ENCODE data around the gene ACSL3. TPM values are rescaled to one million over a fixed set of nuclear protein-coding genes. Genes with fewer than 3 reads are reported as not detected.

Gene ACSL3
- total and polyA plus RNA-seq, 2 donors (not counting 1 experiment from before 2014, with no cell fraction given): 6.7 to 46.0 TPM

- H3K27ac Mint-ChIP-seq: no peak overlapping the region
Measured at GRCh38 chr2:222869252-222869560, 8.4 kb downstream of the ACSL3 start.

GRCh38 chr2:222871291-222871690 is 10.5 kb downstream of the ACSL3 start:
- TF ChIP-seq EZH2 (IDR thresholded peaks at IDR 0.05; ENCODE audit: borderline replicate concordance, insufficient read depth, low read depth, low read length, poor library complexity, severe bottlenecking): no peak
- TF ChIP-seq, protein P1, sequence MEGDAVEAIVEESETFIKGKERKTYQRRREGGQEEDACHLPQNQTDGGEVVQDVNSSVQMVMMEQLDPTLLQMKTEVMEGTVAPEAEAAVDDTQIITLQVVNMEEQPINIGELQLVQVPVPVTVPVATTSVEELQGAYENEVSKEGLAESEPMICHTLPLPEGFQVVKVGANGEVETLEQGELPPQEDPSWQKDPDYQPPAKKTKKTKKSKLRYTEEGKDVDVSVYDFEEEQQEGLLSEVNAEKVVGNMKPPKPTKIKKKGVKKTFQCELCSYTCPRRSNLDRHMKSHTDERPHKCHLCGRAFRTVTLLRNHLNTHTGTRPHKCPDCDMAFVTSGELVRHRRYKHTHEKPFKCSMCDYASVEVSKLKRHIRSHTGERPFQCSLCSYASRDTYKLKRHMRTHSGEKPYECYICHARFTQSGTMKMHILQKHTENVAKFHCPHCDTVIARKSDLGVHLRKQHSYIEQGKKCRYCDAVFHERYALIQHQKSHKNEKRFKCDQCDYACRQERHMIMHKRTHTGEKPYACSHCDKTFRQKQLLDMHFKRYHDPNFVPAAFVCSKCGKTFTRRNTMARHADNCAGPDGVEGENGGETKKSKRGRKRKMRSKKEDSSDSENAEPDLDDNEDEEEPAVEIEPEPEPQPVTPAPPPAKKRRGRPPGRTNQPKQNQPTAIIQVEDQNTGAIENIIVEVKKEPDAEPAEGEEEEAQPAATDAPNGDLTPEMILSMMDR (IDR thresholded peaks at IDR 0.05): no peak
- DNase-seq (no peak), ATAC-seq (ENCODE audit: low read depth) (no peak)
- Histone ChIP-seq H3K27me3 (replicated peaks in 1 of 4; ENCODE audit: control extremely low read depth in 1 of 4, control insufficient read depth in 3 of 4, insufficient read depth in 4 of 4, low read length in 3 of 4) (no peaks in the 10 kb centered on the region), H4K20me1 (ENCODE audit: control insufficient read depth, insufficient read depth, low read length, poor library complexity, severe bottlenecking) (peaks cover 57% of the 10 kb centered on the region), H2AFZ (ENCODE audit: insufficient read depth, low read depth, low read length, poor library complexity, severe bottlenecking) (no peak overlapping the region), H3K9me3 (ENCODE audit: control extremely low read depth in 1 of 3, control insufficient read depth in 2 of 3, insufficient read depth in 1 of 3, low read length in 2 of 3) (no peaks in the 10 kb centered on the region), H3K36me3 (replicated peaks in 1 of 2; ENCODE audit: control extremely low read depth in 1 of 2, control insufficient read depth in 1 of 2, extremely low read depth in 1 of 2, insufficient read depth in 2 of 2, low read length in 1 of 2) (no peaks in the 10 kb centered on the region), H3K4me2 (replicated peaks; ENCODE audit: low read depth, low read length, poor library complexity, severe bottlenecking) (no peak overlapping the region), H3K27ac (ENCODE audit: low read length in 2 of 2) (no peak overlapping the region), H3K79me2 (ENCODE audit: control insufficient read depth, insufficient read depth, low read length) (peaks cover 94% of the 10 kb centered on the region), H3K9ac (ENCODE audit: low read length) (no peak overlapping the region), H3K4me3 (ENCODE audit: control extremely low read depth in 1 of 5, extremely low read depth in 1 of 5, insufficient read depth in 1 of 5, low read depth in 2 of 5, low read length in 4 of 5) (no peak overlapping the region), H3K4me1 (ENCODE audit: control insufficient read depth in 2 of 2, insufficient read depth in 2 of 2, low read length in 2 of 2) (peaks cover 6 to 17% of the 10 kb centered on the region in 2 donors)
- Mint-ChIP-seq H3K9me3 (ENCODE audit: insufficient read depth) (no peaks in the 10 kb centered on the region), H3K27me3 (no peaks in the 10 kb centered on the region), H3K27ac (no peak overlapping the region), H3K4me3 (no peak overlapping the region), H3K4me1 (peaks cover 17% of the 10 kb centered on the region)
- intact Hi-C loops (cut with micrococcal nuclease): no loop called here
- CTCF ChIA-PET: interaction anchor here (1.7 kb wide), 1 partner anchor 32 kb away, joined by 4 read pairs; no protein-coding TSS in a partner anchor
- 98% methylated on average over 5 of the region's 5 CpGs for WGBS (ENCODE audit: insufficient coverage)
- POLR2A ChIA-PET: interaction anchor here (1.1 kb wide), 1 partner anchor 10 kb away, joined by 3 read pairs; no protein-coding TSS in a partner anchor

More at GRCh38 chr2:222869252-222869560, 8.4 kb downstream of the ACSL3 start:
- H3K4me1 Mint-ChIP-seq: peaks cover 16% of the 10 kb centered on the region
- DNase-seq (peak; percentile 8), ATAC-seq (ENCODE audit: low read depth) (no peak)
- TF ChIP-seq EZH2 (IDR thresholded peaks at IDR 0.05; ENCODE audit: borderline replicate concordance, insufficient read depth, low read depth, low read length, poor library complexity, severe bottlenecking): no peak
- TF ChIP-seq, protein P1 (IDR thresholded peaks at IDR 0.05): no peak
- H4K20me1 ChIP-seq (ENCODE audit: control insufficient read depth, insufficient read depth, low read length, poor library complexity, severe bottlenecking): peaks cover 53% of the 10 kb centered on the region
- no peaks in the 10 kb centered on the region for H3K27me3 Mint-ChIP-seq
- no peaks in the 10 kb centered on the region for H3K27me3 ChIP-seq (replicated peaks in 1 of 4; ENCODE audit: control extremely low read depth in 1 of 4, control insufficient read depth in 3 of 4, insufficient read depth in 4 of 4, low read length in 3 of 4)
- H3K9ac ChIP-seq (ENCODE audit: low read length): no peak overlapping the region
- ChIA-PET CTCF (no interaction called here), POLR2A (no interaction called here)
- intact Hi-C loops (cut with micrococcal nuclease): no loop called here
- H3K9me3 ChIP-seq (ENCODE audit: control extremely low read depth in 1 of 3, control insufficient read depth in 2 of 3, insufficient read depth in 1 of 3, low read length in 2 of 3): no peaks in the 10 kb centered on the region
- peak overlapping the region; percentile 7 for H3K4me2 ChIP-seq (replicated peaks; ENCODE audit: low read depth, low read length, poor library complexity, severe bottlenecking)
- no peak overlapping the region for H2AFZ ChIP-seq (ENCODE audit: insufficient read depth, low read depth, low read length, poor library complexity, severe bottlenecking)
- peaks cover 6 to 17% of the 10 kb centered on the region in 2 donors for H3K4me1 ChIP-seq (ENCODE audit: control insufficient read depth in 2 of 2, insufficient read depth in 2 of 2, low read length in 2 of 2)
- no peak overlapping the region for H3K27ac ChIP-seq (ENCODE audit: low read length in 2 of 2)
- H3K9me3 Mint-ChIP-seq (ENCODE audit: insufficient read depth): no peaks in the 10 kb centered on the region
- H3K79me2 ChIP-seq (ENCODE audit: control insufficient read depth, insufficient read depth, low read length): peaks cover 93% of the 10 kb centered on the region
- no peak overlapping the region for H3K4me3 Mint-ChIP-seq
- H3K36me3 ChIP-seq (replicated peaks in 1 of 2; ENCODE audit: control extremely low read depth in 1 of 2, control insufficient read depth in 1 of 2, extremely low read depth in 1 of 2, insufficient read depth in 2 of 2, low read length in 1 of 2): no peaks in the 10 kb centered on the region
- H3K4me3 ChIP-seq (ENCODE audit: control extremely low read depth in 1 of 5, extremely low read depth in 1 of 5, insufficient read depth in 1 of 5, low read depth in 2 of 5, low read length in 4 of 5): no peak overlapping the region
